ENCODE measurements around the gene NFIB.

The NFIB gene

DNA sequence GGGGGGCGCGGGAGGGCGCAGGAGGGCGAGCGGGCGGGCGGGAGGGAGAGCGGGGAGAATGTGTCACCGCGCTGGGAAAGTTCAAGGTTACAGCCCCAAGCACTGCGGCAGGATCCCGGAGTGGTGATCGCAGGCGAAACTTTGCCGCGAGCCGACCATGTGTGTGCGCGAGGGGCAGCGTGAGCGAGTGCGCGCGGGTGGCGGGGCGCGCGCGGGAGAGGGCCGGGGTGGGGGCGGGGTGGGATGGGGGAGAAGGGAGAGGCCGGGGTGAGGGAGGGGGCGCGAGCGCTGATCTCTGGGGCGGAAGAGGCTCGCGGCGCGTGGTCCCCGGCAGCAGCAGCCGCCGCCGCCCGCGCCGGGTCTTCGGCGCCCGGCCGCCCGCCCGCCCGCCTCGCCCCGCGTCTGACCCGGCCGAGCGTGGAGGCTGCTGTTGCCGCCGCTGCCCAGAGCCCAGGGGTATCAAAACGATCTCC lies at the start of gene NFIB:
NFIB (minus strand) TSS at position 191 of the 473 bp plus-strand sequence. CDS start 630 bp downstream, outside the sequence.
- no peak for DNase-seq

DNA sequence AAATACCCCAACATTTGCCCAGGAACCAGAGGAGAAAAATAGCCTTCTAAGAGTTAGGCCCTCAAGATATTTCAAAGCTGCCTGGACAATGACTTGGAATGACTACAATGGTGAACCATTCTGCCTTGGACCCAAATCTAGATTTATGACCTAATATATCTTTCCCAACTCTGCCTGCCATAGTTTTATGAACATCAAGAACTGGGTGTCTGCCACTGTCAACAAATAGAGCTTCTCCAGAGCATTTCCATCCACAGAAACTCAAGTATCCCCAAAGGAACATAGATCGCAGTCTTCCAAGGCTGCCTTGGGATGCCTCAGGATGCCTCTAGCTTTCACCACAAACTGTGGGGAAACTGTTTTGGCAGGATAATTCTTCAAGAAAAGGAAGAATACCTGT lies 48.2 kb upstream of the NFIB start:
- no peak for DNase-seq

- no peak for DNase-seq
Observed at GRCh38 chr9:14361074-14361473, 47.1 kb upstream of the NFIB start.

DNA sequence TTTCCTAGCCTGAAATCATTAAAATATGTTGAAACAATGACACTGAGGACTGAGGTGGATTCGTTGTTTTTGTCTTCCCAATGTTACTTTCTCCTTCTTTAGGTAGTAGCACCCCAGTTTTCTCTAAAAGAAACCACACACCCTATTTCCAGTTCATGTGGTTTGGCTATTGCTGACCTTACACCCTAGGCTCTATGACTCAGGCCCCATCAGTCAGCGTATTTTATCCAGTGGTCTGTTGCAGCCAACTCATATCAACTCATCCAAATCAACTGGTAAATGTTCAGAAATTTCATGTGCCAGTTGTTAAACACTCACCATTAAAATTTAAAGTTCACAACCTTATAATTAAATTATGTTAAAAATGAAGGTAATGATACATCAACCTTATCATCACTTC lies 44.6 kb upstream of the NFIB start:
- no peak for DNase-seq

DNA sequence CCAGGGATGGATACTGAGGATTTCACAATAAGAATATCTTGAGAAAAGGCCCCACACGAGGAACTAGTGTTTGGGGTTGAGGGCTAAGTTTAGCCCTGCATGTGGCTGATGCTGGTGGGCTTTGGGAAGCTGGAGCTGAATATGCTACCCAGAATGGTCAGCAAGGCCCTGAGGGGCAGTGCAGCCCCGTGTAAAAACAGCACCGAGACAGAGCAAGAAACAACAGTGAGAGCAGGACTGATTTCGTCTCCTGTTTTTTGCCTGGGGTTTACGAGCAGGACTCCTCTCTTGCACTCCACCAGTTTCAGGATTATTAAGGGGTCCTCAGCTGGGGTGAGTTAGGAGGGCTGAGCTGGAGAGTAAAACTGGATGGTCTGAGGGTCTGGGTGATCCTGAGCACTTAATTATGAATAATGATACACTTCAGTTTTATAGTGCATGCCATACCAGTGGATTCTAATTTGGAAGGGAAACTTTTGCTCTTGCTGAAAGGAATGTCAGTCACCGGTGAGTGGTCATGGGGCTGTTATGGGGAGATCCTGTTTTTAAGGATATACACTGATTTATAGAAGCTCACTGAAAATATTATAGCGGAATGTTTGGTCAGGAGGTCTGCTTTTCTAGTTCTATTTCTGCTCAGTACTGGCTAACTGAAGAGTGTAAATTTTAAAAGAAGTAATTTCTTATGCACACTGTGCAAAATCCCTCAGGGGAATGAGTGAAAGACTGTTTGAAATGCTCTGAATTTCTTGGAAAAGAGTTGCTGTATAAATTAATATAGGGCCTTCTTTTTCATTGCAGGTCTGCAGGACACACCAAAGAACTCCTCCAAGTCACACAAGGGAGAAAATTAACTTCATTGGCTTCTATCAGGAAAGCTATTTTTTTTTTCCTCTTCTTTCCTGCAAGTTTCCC lies 42.7 kb upstream of the NFIB start:
- no peak for DNase-seq

DNA sequence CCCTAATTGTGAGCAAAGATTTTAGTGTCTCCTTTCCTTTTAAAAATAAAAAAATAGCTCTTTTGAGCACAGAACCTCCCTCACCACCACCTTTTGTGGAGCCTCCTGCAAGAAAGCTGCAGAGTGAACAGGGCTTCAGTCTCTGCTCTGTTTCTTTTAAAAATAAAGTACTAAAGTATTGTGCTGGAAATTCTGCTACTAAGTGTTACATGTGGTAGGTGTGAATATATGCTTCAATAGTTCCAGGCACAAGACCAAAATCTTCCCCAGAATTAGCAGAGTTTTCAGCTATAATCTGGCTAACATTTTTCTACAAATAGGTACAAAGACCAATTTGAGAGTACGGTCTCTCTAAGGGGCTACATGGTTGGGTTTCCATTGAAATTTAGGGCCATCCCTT lies 40.3 kb upstream of the NFIB start:
- no peak for DNase-seq

DNA sequence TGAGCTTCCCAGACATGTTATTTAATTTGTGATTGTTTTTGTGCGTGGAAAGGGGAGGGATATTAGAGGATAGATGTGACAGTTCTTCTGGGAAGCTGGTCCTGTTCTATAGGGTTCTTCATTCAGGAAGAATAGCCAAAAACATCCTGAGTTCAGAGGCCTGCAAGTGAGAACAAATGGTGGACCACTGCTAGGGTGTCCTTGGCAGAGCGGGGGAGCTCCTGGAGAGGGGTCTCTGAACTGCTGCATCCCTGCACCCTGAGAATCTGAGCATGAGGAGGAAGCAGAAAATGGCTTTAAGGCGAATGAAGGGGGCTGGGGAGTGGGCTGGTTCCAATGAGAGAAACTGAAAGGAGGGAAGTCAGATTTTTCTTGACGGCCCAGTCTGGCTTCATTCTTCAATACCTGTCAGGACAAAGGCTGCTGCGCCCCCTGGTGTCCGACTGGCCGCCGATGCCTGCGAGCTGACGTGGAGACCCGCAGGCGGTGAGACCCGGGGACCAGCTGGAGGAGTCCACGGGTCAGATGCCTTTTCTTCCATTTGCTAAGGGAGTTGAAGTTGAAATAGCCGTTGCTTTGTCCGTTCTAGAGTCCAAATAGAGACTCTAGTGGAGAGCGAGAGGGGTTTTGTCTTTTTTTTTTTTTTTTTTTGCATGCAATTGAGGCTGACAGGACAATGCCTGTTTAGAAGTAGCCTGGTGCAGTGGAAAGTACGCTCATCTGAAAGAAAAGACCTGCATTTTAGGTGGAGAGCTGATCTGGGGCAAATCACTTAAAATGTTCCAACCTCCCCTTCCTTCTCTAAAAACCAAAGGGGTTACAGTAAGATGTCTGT lies 39.5 kb upstream of the NFIB start:
- DNase-seq, result peak; percentile 6

DNA sequence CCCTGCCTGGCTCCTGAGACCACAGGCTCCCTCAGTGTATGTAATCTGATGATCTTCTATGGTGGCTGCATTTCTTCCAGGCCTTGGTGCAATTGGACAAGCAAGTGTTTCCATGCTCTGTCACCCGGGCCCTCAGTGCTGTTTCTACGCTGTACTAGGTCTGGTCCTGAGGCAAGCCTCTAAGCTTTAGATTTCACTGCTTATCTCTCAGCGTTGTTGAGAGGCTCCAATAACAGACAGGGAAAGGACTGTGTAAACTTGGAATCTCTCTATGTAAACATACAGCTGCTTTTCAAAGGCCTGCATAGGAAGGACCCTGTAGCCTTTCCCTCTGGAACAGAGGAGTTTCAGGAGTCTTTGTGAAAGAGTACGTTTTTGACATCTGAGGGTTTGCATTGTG lies 38.6 kb upstream of the NFIB start:
- DNase-seq, result no peak

GRCh38 chr9:14351221-14351836 lies 37.4 kb upstream of the NFIB start:
- DNase-seq, result no peak

DNA sequence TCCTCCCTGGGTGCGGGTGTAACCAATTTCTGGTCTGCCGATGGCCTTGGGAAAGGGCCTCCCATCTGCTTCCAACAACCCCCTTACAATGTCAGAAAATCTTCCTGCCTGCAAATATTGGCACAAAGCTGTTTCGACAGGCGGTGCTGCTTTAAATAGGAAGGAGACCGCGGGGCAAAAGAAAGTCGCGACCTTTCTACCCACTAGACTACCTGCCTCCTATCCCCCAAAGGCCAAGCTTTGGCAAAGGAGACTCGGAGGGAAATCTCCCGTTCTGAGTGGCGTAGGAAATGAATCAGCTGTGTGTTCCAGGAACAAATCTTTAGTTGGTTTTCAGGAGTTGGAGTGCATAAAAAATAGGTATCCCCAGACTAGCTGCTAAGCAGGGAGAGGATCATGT lies 36.8 kb upstream of the NFIB start:
- no peak for DNase-seq

- no peak for DNase-seq
Observed at GRCh38 chr9:14350349-14350728, 36.4 kb upstream of the NFIB start.

DNA sequence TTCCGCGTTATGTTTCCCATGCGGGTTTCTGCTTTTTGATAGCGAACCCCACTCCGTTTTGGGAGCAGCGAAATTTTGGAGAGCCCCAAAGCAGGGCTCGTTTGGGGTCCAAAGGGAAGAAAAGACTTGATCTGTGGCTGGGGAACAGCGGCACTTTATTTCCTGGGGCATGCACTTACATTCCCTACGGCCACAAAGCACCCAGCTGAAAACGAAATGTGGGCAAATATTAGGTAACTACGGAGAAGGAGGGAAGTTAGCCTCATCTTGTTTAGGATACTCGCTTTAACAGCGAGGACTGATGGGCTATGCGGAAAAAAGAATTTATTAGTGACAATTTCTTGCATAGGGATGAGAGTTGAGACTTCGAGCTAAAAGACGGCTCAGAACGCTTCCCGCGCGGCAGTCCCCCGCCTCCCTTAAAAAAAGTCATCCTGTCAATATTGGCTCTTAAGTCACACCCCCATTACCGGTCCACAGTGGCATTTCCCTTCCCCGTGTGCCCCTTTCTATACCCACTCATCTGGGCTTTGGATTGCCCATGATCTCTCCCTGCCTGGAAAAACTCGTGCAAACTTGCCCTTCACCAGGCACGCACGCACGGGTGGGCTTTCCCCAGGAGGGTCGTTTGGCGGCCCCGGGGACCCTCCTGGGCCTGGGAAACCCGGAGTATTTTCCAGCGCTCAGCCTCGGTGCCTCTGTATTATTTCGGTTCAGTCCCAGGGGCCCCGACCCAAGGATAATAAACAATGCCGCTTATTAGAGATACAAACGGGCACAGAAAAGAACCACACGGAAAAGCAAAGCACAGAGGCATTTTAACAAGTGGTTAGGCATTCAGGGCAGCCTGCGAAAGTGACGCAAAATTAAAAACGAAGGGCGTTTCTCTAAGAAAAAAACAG lies 35.8 kb upstream of the NFIB start:
- no peak for DNase-seq

GRCh38 chr9:14349146-14349446 lies 35.2 kb upstream of the NFIB start:
- no peak for DNase-seq

DNA sequence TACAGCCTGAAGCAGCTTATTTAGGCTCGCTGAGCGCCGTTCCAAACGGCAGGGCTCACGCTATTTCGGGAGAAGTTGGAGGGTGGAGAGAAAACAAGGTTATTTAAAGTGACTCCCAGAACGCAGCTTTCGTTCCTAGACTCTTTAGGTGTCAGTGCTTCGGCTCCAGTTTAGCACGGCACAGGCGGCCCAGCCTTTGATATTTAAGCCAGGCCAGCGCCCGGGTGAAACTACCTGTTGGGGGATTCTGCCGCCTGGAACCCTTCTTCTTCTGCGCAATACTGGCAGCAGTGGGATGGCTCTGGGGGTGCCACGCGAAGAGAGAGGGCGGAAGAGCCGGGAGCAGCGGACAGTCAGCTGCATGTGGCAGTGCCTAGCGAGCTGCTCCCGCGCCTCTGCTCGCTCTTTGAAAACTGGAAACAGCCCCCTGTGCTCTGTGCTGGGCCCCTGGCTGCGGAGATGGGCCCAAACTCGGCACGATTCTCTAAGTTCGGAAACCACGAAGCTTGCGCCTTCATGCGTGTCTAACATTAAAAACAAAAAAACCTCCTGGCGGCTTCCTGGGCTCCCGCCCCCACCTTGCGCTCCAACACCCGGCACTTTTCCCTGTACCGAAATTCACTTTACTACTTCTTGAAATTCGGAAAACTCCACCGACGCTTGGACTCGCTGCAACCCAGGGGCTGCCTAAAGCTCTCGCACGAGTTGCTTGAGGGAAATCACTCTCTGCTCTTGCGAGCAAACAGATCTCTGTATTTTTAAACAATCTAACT lies 34.6 kb upstream of the NFIB start:
- DNase-seq, result no peak

GRCh38 chr9:14348123-14348372 lies 34.1 kb upstream of the NFIB start:
- no peak for DNase-seq

DNA sequence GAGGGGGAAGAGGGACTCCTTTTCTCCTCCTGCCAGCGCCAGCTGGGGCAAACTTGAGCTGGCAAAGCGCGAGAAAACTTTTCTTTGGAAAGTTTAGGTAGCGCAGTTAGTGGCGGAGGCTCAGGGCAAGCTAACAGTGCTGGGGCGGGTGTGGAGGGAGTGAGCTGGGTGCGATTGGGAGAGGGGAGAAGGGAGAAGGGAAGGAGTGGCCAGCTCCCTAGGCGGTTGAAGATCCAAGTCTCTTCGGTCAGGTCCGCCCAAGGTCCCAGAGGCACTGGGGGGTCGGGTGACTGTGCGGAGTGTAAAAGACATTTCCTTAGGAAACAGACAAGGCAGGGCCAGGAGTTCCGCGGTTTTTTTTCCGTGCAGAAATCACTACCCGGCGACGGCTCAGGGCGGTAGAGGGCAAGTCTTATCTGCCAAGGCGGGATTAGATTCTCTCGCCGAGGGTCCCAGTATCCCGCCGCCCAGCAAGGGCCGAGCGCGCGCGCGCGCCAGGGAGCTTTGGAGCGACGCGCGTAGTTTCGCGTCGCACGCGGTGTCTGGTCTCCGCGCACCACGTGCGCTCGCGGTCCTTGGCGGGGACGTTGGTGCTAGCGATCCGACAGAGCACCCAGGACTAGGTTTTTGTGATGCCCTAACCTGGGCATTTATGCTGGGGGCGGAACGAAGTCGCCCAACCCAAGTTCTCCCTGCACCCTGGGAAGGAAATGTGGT lies 33.6 kb upstream of the NFIB start:
- no peak for DNase-seq

- DNase-seq, result no peak
Observed at GRCh38 chr9:14346811-14347405, 33.0 kb upstream of the NFIB start.

DNA sequence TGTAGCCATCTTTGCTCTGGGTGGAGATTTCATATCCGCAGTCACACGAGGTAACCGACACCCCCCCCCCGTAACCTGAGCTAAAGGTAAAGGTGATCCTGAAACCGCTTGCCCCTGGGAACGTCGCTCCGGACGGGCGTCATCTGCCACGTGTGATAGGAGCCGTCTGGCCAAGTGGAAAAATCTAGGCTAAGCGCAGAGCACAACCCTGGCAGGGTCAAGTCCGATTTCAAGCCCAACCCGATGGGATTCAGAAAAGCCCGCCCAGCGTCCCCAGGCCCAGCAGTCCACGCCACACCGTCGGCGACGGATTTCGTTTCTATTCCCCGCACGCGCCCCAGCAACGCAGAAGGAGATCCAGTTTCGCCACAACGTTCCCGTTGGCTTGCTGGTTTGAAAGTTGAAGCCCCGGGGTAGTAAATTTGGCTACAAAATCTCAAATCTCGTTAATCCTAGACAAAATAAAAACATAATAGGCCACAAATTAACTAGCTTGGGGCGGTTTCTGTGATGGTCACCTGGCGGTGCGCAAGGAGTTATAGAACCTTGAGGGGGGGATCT lies 32.4 kb upstream of the NFIB start:
- no peak for DNase-seq

DNA sequence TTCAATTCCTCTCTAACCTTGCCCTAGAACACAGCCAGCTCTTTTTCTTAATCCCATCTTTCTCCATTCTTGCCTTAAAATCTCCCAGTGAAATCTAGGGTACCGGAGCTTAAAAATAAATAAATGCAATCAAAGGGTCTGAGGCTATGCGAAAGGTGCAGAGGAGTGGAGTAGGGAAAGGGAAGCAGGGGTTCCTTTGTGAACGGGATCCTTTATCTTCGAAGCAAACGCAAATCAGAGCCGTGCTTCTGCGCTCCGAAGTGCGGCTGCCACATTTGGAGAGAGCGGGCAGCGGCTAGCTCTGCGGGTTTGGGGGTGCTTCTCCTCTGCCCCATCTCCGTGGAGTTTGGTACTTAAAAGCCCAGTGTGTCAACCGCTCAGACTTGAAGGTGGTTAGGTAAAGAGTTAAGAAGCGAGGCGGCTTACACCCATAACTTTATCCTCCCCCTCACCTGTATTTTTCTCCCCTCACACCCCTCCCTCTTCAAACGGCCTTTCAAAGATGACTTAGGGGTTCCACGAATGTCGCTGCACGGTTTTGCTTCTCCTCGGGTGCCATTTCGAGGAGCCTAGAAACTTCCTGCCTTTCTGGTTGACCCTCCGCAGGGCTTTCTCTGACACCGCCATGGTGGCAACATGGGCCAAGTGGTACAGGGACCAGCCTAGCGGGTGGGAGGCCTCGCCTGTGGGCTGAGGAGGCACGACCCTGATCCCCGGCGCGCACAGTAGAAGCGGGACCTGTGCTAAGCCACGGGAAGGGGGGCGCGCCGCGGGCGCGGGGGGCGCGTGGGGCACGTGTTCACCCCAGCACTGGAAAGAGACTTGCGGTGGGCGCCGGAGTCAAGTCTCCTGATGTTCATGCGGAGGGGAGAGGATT lies 31.7 kb upstream of the NFIB start:
- no peak for DNase-seq

DNA sequence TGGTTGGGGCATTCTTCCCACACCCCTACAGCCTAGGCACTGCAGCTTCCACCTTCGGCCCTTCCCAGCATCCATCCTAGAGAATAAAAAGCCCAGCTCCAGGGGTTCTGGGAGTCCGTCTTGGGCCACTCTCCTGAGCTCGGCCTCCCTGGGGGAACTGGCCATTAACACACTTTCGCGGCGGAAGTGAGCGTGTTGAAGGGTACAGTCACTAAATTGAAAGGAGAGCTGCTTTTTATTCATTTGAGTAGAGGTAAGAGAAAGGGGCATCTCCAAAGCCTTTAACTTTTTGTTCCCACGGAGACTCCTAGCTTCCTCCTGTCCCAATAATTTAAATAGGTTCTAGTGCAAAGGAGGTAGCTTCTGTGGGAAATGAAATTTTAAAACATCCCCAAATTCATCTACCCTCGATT lies 31.0 kb upstream of the NFIB start:
- DNase-seq, result no peak

Measured in SHP77 treated with DMSO at 0.1 percent for 48 hours (cell line).